Measurements from ENCODE around the gene COLEC11. TPM values are rescaled to one million over a fixed set of nuclear protein-coding genes. Genes with fewer than 3 reads are reported as not detected.

The COLEC11 gene
- total and polyA plus RNA-seq, 2 of the 13 experiments (the other 11 are each of a cell fraction or from before 2014, with no cell fraction given) = 1.5 to 3.0 TPM

- H3K4me1 ChIP-seq (ENCODE audit: insufficient read depth, low read length) = peaks cover 16% of the 10 kb centered on the region
- FAIRE-seq (no peak), ATAC-seq (peak; percentile 12; the same call in 2 of the 3 replicates), DNase-seq (ENCODE audit: low spot score) (no peak)
- H2AFZ ChIP-seq (ENCODE audit: low read length) = no peak overlapping the region
- no peak overlapping the region for H3K27ac ChIP-seq (ENCODE audit: extremely low read length, insufficient read depth, low read length)
- H3K27me3 ChIP-seq (ENCODE audit: control insufficient read depth in 1 of 2, insufficient read depth in 2 of 2, low read length in 2 of 2) = peaks cover 0 to 26% of the 10 kb centered on the region in 2 experiments; a peak in 3 of 5 replicates
- CTCF ChIA-PET (ENCODE audit: low intra/inter-chr PET ratio, low total read pairs) = interaction anchor here (2.5 kb wide), 1 partner anchor 22 kb away, joined by 14 read pairs; no protein-coding TSS in a partner anchor
- intact Hi-C loops (cut with micrococcal nuclease; ENCODE audit: unreplicated experiment) (no loop called here), in situ Hi-C loops (cut with HindIII; ENCODE audit: extremely low pct_ligation_motif_present, low pct_unique_long_range_greater_than_20kb) (no loop called here)
- H3K9me3 ChIP-seq (ENCODE audit: low read length) = no peaks in the 10 kb centered on the region
- TF ChIP-seq, protein P1, sequence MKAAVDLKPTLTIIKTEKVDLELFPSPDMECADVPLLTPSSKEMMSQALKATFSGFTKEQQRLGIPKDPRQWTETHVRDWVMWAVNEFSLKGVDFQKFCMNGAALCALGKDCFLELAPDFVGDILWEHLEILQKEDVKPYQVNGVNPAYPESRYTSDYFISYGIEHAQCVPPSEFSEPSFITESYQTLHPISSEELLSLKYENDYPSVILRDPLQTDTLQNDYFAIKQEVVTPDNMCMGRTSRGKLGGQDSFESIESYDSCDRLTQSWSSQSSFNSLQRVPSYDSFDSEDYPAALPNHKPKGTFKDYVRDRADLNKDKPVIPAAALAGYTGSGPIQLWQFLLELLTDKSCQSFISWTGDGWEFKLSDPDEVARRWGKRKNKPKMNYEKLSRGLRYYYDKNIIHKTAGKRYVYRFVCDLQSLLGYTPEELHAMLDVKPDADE (CRISPR knock-in tag; IDR thresholded peaks at IDR 0.05) = no peak
- TF ChIP-seq KDM6A (CRISPR knock-in tag; IDR thresholded peaks at IDR 0.05; ENCODE audit: low read depth) (no peak), ZSCAN12 (CRISPR knock-in tag; IDR thresholded peaks at IDR 0.05) (no peak), HHEX (CRISPR knock-in tag; IDR thresholded peaks at IDR 0.05) (no peak), ZNF282 (IDR thresholded peaks at IDR 0.05; ENCODE audit: partially characterized antibody) (no peak), ARNT2 (CRISPR knock-in tag; IDR thresholded peaks at IDR 0.05; ENCODE audit: low read depth) (no peak), ZNF343 (CRISPR knock-in tag; IDR thresholded peaks at IDR 0.05) (no peak), FOXC1 (CRISPR knock-in tag; IDR thresholded peaks at IDR 0.05; ENCODE audit: borderline replicate concordance) (no peak), SAP130 (CRISPR knock-in tag; IDR thresholded peaks at IDR 0.05; ENCODE audit: low read depth) (no peak), KLF12 (CRISPR knock-in tag; IDR thresholded peaks at IDR 0.05; ENCODE audit: borderline replicate concordance) (no peak), HNRNPLL (IDR thresholded peaks at IDR 0.05; ENCODE audit: low read depth, low read length, poor library complexity, severe bottlenecking) (no peak), ZNF556 (CRISPR knock-in tag; IDR thresholded peaks at IDR 0.05; ENCODE audit: borderline replicate concordance) (no peak), ETV6 (CRISPR knock-in tag; conservative IDR thresholded peaks at IDR 0.05) (no peak), SP1 (IDR thresholded peaks at IDR 0.05) (no peak), SP1 (CRISPR knock-in tag; IDR thresholded peaks at IDR 0.05) (no peak), TOE1 (CRISPR knock-in tag; IDR thresholded peaks at IDR 0.05) (no peak), ZNF331 (CRISPR knock-in tag; IDR thresholded peaks at IDR 0.05) (no peak)
- POLR2A ChIA-PET = interaction anchor here (0.9 kb wide), 1 partner anchor 29 kb away, joined by 7 read pairs; no protein-coding TSS in a partner anchor
- H3K4me3 ChIP-seq (replicated peaks in 1 of 3; ENCODE audit: insufficient read depth in 1 of 3, low read depth in 2 of 3, low read length in 3 of 3) = no peak overlapping the region
- no peaks in the 10 kb centered on the region for H4K20me1 ChIP-seq (ENCODE audit: insufficient read depth, low read length)
- no peak overlapping the region for H3K9ac ChIP-seq (ENCODE audit: insufficient read depth, low read depth, low read length)
- no peak overlapping the region for H3K4me2 ChIP-seq (ENCODE audit: low read depth, low read length)
- no TSS peak for BruUV-seq (replicated peaks)
- H3K36me3 ChIP-seq (replicated peaks in 1 of 2; ENCODE audit: control insufficient read depth in 1 of 2, insufficient read depth in 2 of 2, low read length in 2 of 2) = no peaks in the 10 kb centered on the region
- H3K79me2 ChIP-seq (ENCODE audit: insufficient read depth, low read length) = no peaks in the 10 kb centered on the region
- 80% methylated on average over 9 of the region's 10 CpGs for WGBS (ENCODE audit: low lambda C conversion rate)
These were observed 33.3 kb downstream of the COLEC11 start for GRCh38 chr2:3628241-3628679.
